HepG2 (cell line): ENCODE measurements around the gene NCOA6. TPM values are rescaled to one million over a fixed set of nuclear protein-coding genes. Genes with fewer than 3 reads are reported as not detected.

Experiments used
- CREB1 ChIP-seq, 2 experiments: fragments of 450-650 bp in 1 of 2; IDR thresholded peaks; 2 replicates each; pipeline ENCODE4 v1.6.1; 2016 to 2017; ENCODE audit warnings: control low read depth in 1 of 2, mild to moderate bottlenecking in 1 of 2, missing compliant biosample characterization in 1 of 2, missing genetic modification characterization in 1 of 2
- DNMT3B ChIP-seq: conservative IDR thresholded peaks from 2 replicates; pipeline ENCODE4 v1.6.1; 2016; ENCODE audit warnings: missing biosample characterization, control low read depth
- HNF1B ChIP-seq: sonication (generic); formaldehyde crosslinking; IDR thresholded peaks from 2 replicates; pipeline ENCODE4 v1.5.1; 2020; ENCODE audit warnings: mild to moderate bottlenecking, moderate library complexity, missing genetic modification reagents
- HNF4G ChIP-seq, 2 experiments: sonication (generic) in 1 of 2; formaldehyde crosslinking in 1 of 2; IDR thresholded peaks; 2 replicates each; pipeline versions ENCODE4 v1.4.0 to v1.6.1; 2011 to 2020; ENCODE audit warnings: borderline replicate concordance in 2 of 2, low read depth in 2 of 2, mild to moderate bottlenecking in 2 of 2, low read length in 1 of 2, missing genetic modification reagents in 1 of 2, moderate library complexity in 1 of 2
- HOMEZ ChIP-seq: IDR thresholded peaks from 2 replicates; pipeline ENCODE4 v1.6.1; 2016; ENCODE audit warnings: low read depth
- MYPOP ChIP-seq: sonication (generic); formaldehyde crosslinking; IDR thresholded peaks from 2 replicates; pipeline ENCODE4 v1.8.1; 2023; ENCODE audit warnings: mild to moderate bottlenecking, moderate library complexity, missing genetic modification reagents
- NR2F6 ChIP-seq, 2 experiments: IDR thresholded peaks; 2 replicates each; pipeline ENCODE4 v1.6.1; 2016; ENCODE audit warnings: antibody characterized with exemption in 1 of 2, mild to moderate bottlenecking in 1 of 2
- POLR2AphosphoS2 ChIP-seq: IDR thresholded peaks from 2 replicates; pipeline ENCODE4 v1.6.1; 2011; ENCODE audit warnings: low read depth, low read length, improper control_type of control experiment
- PREB ChIP-seq: sonication (generic); formaldehyde crosslinking; IDR thresholded peaks from 2 replicates; pipeline ENCODE4 v1.4.0; 2020; ENCODE audit warnings: missing genetic modification reagents
- SALL1 ChIP-seq: sonication (generic); formaldehyde crosslinking; IDR thresholded peaks from 2 replicates; pipeline ENCODE4 v1.8.0; 2022; ENCODE audit warnings: mild to moderate bottlenecking, missing genetic modification reagents
- ZBTB20 ChIP-seq: sonication (generic); formaldehyde crosslinking; IDR thresholded peaks from 2 replicates; pipeline ENCODE4 v1.8.1; 2023; ENCODE audit warnings: missing genetic modification reagents, low read depth, mild to moderate bottlenecking, borderline replicate concordance
- ZBTB37 ChIP-seq: sonication (generic); formaldehyde crosslinking; IDR thresholded peaks from 2 replicates; pipeline ENCODE4 v1.4.0; 2020; ENCODE audit warnings: mild to moderate bottlenecking, missing genetic modification reagents
- ZNF121 ChIP-seq: sonication (generic); formaldehyde crosslinking; IDR thresholded peaks from 2 replicates; pipeline ENCODE4 v1.5.0; 2020; ENCODE audit warnings: mild to moderate bottlenecking, missing genetic modification reagents
- ZNF263 ChIP-seq: sonication (generic); formaldehyde crosslinking; IDR thresholded peaks from 2 replicates; pipeline ENCODE4 v1.4.0; 2020; ENCODE audit warnings: missing genetic modification reagents
- ZNF605 ChIP-seq: sonication (generic); formaldehyde crosslinking; IDR thresholded peaks from 2 replicates; pipeline ENCODE4 v1.8.0; 2022; ENCODE audit warnings: mild to moderate bottlenecking, missing genetic modification reagents
- ZNF660 ChIP-seq: sonication (generic); formaldehyde crosslinking; IDR thresholded peaks from 2 replicates; pipeline ENCODE4 v1.5.1; 2020; ENCODE audit warnings: mild to moderate bottlenecking, low read depth, missing genetic modification reagents, borderline replicate concordance
- ZNF883 ChIP-seq: sonication (generic); formaldehyde crosslinking; IDR thresholded peaks from 2 replicates; pipeline ENCODE4 v1.5.1; 2020; ENCODE audit warnings: mild to moderate bottlenecking, missing genetic modification reagents; ENCODE audit errors: not compliant biosample characterization
- polyA plus RNA-seq, 8 experiments: library from polyadenylated mRNA; depleted of rRNA in 3 of 8; stranded (reverse) in 7 of 8; unstranded in 1 of 8; fragments of >200 nt; fragmentation: Illumina TruSeq in 4 of 8; extraction: Trizol in 4 of 8; gene quantifications; 2 replicates each; pipeline versions ENCODE4 v1.2.1 to v1.2.3, GENCODE V29; 2011 to 2016; ENCODE audit warnings: low read depth in 4 of 8, missing spikeins in 1 of 8, mixed read lengths in 1 of 8; ENCODE audit not compliant: insufficient read depth in 1 of 8
- total RNA-seq, 5 experiments: library from RNA; depleted of rRNA; stranded (reverse); fragments of >200 nt; fragmentation: Illumina TruSeq; extraction: Trizol; gene quantifications; 2 replicates each; pipeline ENCODE4 v1.2.3, GENCODE V29; 2016; ENCODE audit warnings: low read depth in 1 of 5

The NCOA6 gene
- total and polyA plus RNA-seq, 2 of the 13 experiments (the other 11 are each of a cell fraction or from before 2014, with no cell fraction given) = 11.2 to 29.3 TPM

GRCh38 chr20:34724172-34724571 lies 101.3 kb downstream of the NCOA6 start (continued):
- TF ChIP-seq MYPOP (CRISPR knock-in tag) (no peak), HOMEZ (CRISPR knock-in tag) (no peak), POLR2AphosphoS2 (no peak), ZNF263 (no peak), ZBTB37 (CRISPR knock-in tag) (no peak), ZNF605 (CRISPR knock-in tag) (no peak), ZBTB20 (CRISPR knock-in tag) (no peak), DNMT3B (no peak), HNF1B (CRISPR knock-in tag) (no peak), ZNF660 (CRISPR knock-in tag) (no peak), CREB1 (IDR thresholded peaks at IDR 0.05) (no peak), CREB1 (CRISPR knock-in tag; IDR thresholded peaks at IDR 0.05) (0 out of 2 replicates have a peak, but pooled peaks have one; percentile 12), SALL1 (CRISPR knock-in tag) (0 out of 2 replicates have a peak, but pooled peaks have one; percentile 39), HNF4G (IDR thresholded peaks at IDR 0.05; ENCODE audit: borderline replicate concordance, low read depth, low read length) (peak; percentile 65; the same call in 1 of the 2 replicates), HNF4G (CRISPR knock-in tag; IDR thresholded peaks at IDR 0.05; ENCODE audit: borderline replicate concordance, low read depth) (no peak), PREB (CRISPR knock-in tag) (no peak), ZNF883 (CRISPR knock-in tag) (no peak), NR2F6 (IDR thresholded peaks at IDR 0.05) (peak; percentile 52; the same call in 1 of the 2 replicates), NR2F6 (CRISPR knock-in tag; IDR thresholded peaks at IDR 0.05) (no peak), ZNF121 (CRISPR knock-in tag) (no peak)
